Psoas muscle (tissue), 8 donors: ENCODE measurements around the gene ETV1. TPM values are rescaled to one million over a fixed set of nuclear protein-coding genes. Genes with fewer than 3 reads are reported as not detected.
"Not testable (repeated sequence)": the region's sequence is repeated elsewhere in the genome, so short reads cannot be mapped to it uniquely, and the experiment has no call there.

Source experiments
- ATAC-seq, 4 donors: fragments of 200-7000 bp; cut with Tn5 transposase; one replicate each; pipeline ENCODE4 v1.9.1; 2020; ENCODE audit warnings: moderate library complexity in 3 of 4, mild to moderate bottlenecking in 2 of 4
- DNase-seq, 2 donors: peaks; one replicate each; pipeline ENCODE4 v3.0.0-alpha.2; 2020
- H3K27ac ChIP-seq: fragments of 200-600 bp; one replicate; pipeline ENCODE4 v1.8.0; 2022
- H3K27me3 ChIP-seq, 3 donors: fragments of 200-600 bp in 1 of 3; one replicate each; pipeline versions ENCODE4 v1.6.1 to v1.8.0; 2013 to 2022; ENCODE audit warnings: low read length in 2 of 3, mild to moderate bottlenecking in 2 of 3, moderate library complexity in 1 of 3; ENCODE audit not compliant: insufficient read depth in 3 of 3
- H3K36me3 ChIP-seq, 2 donors: fragments of 200-600 bp in 1 of 2; one replicate each; pipeline versions ENCODE4 v1.6.1 to v1.8.0; 2013 to 2022; ENCODE audit warnings: low read depth in 1 of 2, mild to moderate bottlenecking in 1 of 2, moderate library complexity in 1 of 2; ENCODE audit not compliant: insufficient read depth in 1 of 2
- H3K4me1 ChIP-seq: fragments of 200-600 bp; one replicate; pipeline ENCODE4 v1.8.0; 2022
- H3K4me3 ChIP-seq: fragments of 200-600 bp; one replicate; pipeline ENCODE4 v1.8.0; 2022; ENCODE audit warnings: mild to moderate bottlenecking
- H3K9me3 ChIP-seq: fragments of 200-600 bp; one replicate; pipeline ENCODE4 v1.8.0; 2022
- CTCF ChIP-seq: fragments of 200-600 bp; IDR thresholded peaks from one replicate; pipeline ENCODE4 v1.8.0; 2022; ENCODE audit warnings: antibody characterized with exemption
- WGBS, 3 donors: extraction: QIAGEN DNeasy Blood & Tissue Kit; methylation state at CpG; one replicate each; pipeline versions ENCODE4 v1.1.6 to v1.1.7; 2013; 5-methylcytosine and 5-hydroxymethylcytosine counted together
- intact Hi-C, 2 donors: fragments of 100-400 bp; cut with DNase I; formaldehyde crosslinking; loops; one replicate each; pipeline versions ENCODE4 v1.11.0 to v1.14.2; 2022
- polyA plus RNA-seq, 3 donors: library from polyadenylated mRNA; stranded (reverse); fragments of 200-250 nt; gene quantifications; one replicate each; pipeline ENCODE4 v1.2.3, GENCODE V29; 2013
- total RNA-seq, 4 donors: library from RNA; stranded (reverse); fragmentation: NEBNext Ultra II Directional in 2 of 4; extraction: Animal tissue kit (Norgen Biotek cat#: 25700) in 2 of 4; gene quantifications; one replicate each; pipeline versions ENCODE4 v1.2.1 to v1.2.4, GENCODE V29; 2021 to 2023
- donor health status: healthy with polysubstance abuse.
- donor health status: DM: no; HTN: no; CAD: no; lungs with moderate emphysema.
- donor health status: Bipolar disorder and iron deficiency.
- donor health status: healthy.
- donor health status: DM: yes; HTN: yes; CAD: no.
- donor health status: DM: no; HTN: no; CAD: no.
- donor health status: DM: no; HTN: no; CAD: no.
- donor health status: DM: yes; HTN: yes; CAD: no.

ETV1 gene
- total and polyA plus RNA-seq, 7 donors, result 0.20 to 3.8 (median 0.95) TPM

DNA sequence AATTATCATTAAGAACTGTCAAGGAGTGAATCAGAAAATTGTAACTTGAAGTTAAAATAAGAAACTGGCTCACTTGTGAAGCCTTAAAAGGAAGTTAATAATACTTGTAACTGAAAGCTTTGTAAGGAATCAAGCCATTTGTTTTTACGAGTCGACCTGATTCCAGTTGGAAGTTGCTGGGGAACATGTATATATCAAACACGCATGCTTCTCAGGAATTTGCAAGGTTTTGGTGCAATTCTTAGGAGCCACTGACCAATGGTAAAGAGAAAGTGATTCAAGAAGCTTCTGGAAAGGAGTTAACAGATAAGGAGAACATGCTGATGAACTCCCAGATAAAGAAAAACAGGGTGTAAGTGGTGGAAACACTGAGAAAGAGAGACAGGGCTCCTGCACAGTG, 56.4 kb downstream of the ETV1 start:
- no peak overlapping the region for H3K4me3 ChIP-seq
- WGBS, 3 donors, result 58 to 66% (median 62%) methylated on average over 3 of the region's 3 CpGs

DNA sequence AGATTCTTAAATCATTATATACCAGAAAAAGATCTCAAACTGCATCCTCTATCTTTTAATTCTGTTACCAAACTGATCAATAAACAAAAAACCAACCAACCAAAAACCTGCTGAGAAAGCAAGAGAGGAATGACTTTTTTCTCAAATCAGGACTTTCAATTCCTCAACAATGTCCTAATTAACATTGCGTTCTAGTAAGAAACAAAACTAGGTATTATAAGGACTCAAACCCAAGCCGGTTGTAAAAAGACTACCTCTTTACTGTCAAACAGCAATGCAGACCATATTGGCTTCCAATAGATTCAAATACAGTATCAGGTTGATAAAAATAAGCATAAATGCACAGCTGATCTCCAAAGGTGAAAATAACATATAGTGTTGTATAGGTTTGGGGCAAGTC, 57.3 kb downstream of the ETV1 start:
- no peak for TF ChIP-seq CTCF
- 97 to 99% (median 97%) methylated on average over 2 of the region's 2 CpGs for WGBS, 3 donors
- H3K27me3 ChIP-seq, result no peaks in the 10 kb centered on the region
- ATAC-seq (no peak), DNase-seq (no peak)
- H3K4me1 ChIP-seq, result no peaks in the 10 kb centered on the region
- no peaks in the 10 kb centered on the region for H3K9me3 ChIP-seq
- no peak overlapping the region for H3K4me3 ChIP-seq
- intact Hi-C loops, result no loop called here
- H3K36me3 ChIP-seq, result peaks cover 0 to 2% of the 10 kb centered on the region in 2 donors
- no peak overlapping the region for H3K27ac ChIP-seq

More for the DNA sequence above, 56.4 kb downstream of the ETV1 start:
- ATAC-seq (no peak), DNase-seq (no peak)
- Histone ChIP-seq H3K27ac (no peak overlapping the region), H3K36me3 (peaks cover 0 to 2% of the 10 kb centered on the region in 2 donors), H3K27me3 (no peaks in the 10 kb centered on the region), H3K9me3 (no peaks in the 10 kb centered on the region), H3K4me1 (no peaks in the 10 kb centered on the region)
- intact Hi-C loops, result no loop called here
- no peak for TF ChIP-seq CTCF

DNA sequence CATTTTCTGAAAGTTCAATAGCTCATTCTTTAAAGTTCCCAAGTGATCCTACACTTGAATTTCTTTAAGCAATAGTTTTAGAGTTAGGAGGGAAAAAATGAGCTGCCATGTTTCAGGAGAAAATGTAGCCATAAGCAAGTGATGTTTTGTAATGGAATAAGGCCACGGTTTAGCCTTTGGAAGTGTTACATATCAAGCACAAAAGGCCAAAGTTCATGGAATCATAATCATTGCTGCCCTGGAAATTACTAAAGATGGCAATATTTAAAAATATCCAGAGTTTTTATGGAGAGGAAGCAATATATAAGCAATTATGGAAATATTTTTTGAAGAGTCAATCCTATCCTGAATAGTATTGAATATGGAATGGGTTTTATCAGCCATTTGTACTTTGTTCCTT, 68.4 kb downstream of the ETV1 start:
- no peak for DNase-seq
- no peaks in the 10 kb centered on the region for H3K4me1 ChIP-seq
- H3K4me3 ChIP-seq, result no peak overlapping the region
- H3K27me3 ChIP-seq, result no peaks in the 10 kb centered on the region
- WGBS, 3 donors, result 72 to 78% (median 76%) methylated on average over 1 of the region's 1 CpG
- no peaks in the 10 kb centered on the region for H3K36me3 ChIP-seq
- H3K9me3 ChIP-seq, result no peaks in the 10 kb centered on the region
- H3K27ac ChIP-seq, result no peak overlapping the region
- intact Hi-C loops, result no loop called here
- ATAC-seq, result no peak
- no peak for TF ChIP-seq CTCF

GRCh38 chr7:13920053-13920697, 69.3 kb downstream of the ETV1 start:
- Histone ChIP-seq H3K4me3 (peak overlapping the region; percentile 0), H3K27me3 (no peaks in the 10 kb centered on the region), H3K9me3 (no peaks in the 10 kb centered on the region), H3K4me1 (no peaks in the 10 kb centered on the region), H3K27ac (peak overlapping the region; percentile 26), H3K36me3 (no peaks in the 10 kb centered on the region)
- intact Hi-C loops, result no loop called here
- TF ChIP-seq CTCF, result no peak
- DNase-seq (no peak), ATAC-seq (peak in 3 of 4 donors; percentile 67 to 86 (median 67))
- WGBS, 3 donors, result 6 to 19% (median 10%) methylated on average over 1 of the region's 1 CpG

DNA sequence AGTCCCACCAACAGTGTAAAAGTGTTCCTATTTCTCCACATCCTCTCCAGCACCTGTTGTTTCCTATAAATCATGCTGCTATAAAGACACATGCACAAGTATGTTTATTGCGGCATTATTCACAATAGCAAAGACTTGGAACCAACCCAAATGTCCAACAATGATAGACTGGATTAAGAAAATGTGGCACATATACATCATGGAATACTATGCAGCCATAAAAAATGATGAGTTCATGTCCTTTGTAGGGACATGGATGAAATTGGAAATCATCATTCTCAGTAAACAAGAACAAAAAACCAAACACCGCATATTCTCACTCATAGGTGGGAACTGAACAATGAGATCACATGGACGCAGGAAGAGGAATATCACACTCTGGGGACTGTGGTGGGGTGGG, 71.1 kb downstream of the ETV1 start:
- DNase-seq, H3K4me1 ChIP-seq, intact Hi-C loops, H3K27me3 ChIP-seq, H3K9me3 ChIP-seq, ATAC-seq, H3K27ac ChIP-seq, H3K36me3 ChIP-seq, H3K4me3 ChIP-seq: not testable (repeated sequence)
- WGBS, 3 donors, result 91 to 96% (median 93%) methylated on average over 3 of the region's 3 CpGs

DNA sequence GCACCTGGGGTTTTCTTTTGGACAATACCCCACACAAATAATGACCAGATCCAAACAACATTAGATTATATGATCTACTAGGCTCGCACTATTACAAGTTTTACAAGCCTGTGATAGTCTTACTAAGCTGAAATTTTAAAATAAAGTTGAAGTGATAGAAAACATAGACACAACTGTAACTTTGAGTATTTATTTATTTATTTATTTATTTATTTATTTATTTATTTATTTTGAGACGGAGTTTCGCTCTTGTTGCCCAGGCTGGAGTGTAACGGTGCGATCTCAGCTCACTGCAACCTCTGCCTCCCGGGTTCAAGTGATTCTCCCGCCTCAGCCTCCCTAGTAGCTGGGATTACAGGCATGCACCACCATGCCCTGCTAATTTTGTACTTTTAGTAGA, 72.4 kb downstream of the ETV1 start:
- DNase-seq, intact Hi-C loops, H3K27me3 ChIP-seq, H3K36me3 ChIP-seq, H3K4me1 ChIP-seq, H3K9me3 ChIP-seq, H3K27ac ChIP-seq, ATAC-seq, H3K4me3 ChIP-seq: not testable (repeated sequence)
- WGBS, 3 donors, result 78 to 89% (median 85%) methylated on average over 7 of the region's 7 CpGs
